ENCODE data around the gene TUBAL3.

The TUBAL3 gene

GRCh38 chr10:5404208-5405041, at the start of gene TUBAL3:
Gene TUBAL3 (minus strand): TSS chr10:5404828. CDS start chr10:5404792, 36 bp downstream.
- no peak for DNase-seq

- DNase-seq: no peak
These were observed 49.3 kb upstream of the TUBAL3 start for GRCh38 chr10:5453749-5454489.

- no peak for DNase-seq
These were observed 46.2 kb upstream of the TUBAL3 start for GRCh38 chr10:5450605-5451384.

GRCh38 chr10:5449823-5450222, 45.2 kb upstream of the TUBAL3 start:
- no peak for DNase-seq

- DNase-seq: no peak
These were observed 44.6 kb upstream of the TUBAL3 start for GRCh38 chr10:5449227-5449626.

GRCh38 chr10:5448333-5449001, 43.8 kb upstream of the TUBAL3 start:
- DNase-seq: no peak

- DNase-seq: no peak
These were observed 43.0 kb upstream of the TUBAL3 start for GRCh38 chr10:5447611-5448071.

- no peak for DNase-seq
These were observed 42.4 kb upstream of the TUBAL3 start for GRCh38 chr10:5447056-5447455.

GRCh38 chr10:5446390-5446926, 41.8 kb upstream of the TUBAL3 start:
- DNase-seq: peak; percentile 70

GRCh38 chr10:5445006-5445405, 40.4 kb upstream of the TUBAL3 start:
- DNase-seq: no peak

- no peak for DNase-seq
These were observed 38.8 kb upstream of the TUBAL3 start for GRCh38 chr10:5443429-5443828.

GRCh38 chr10:5442990-5443370, 38.4 kb upstream of the TUBAL3 start:
- no peak for DNase-seq

- DNase-seq: no peak
These were observed 37.7 kb upstream of the TUBAL3 start for GRCh38 chr10:5442065-5442989.

GRCh38 chr10:5441106-5441505, 36.5 kb upstream of the TUBAL3 start:
- DNase-seq: no peak

GRCh38 chr10:5440206-5440605, 35.6 kb upstream of the TUBAL3 start:
- DNase-seq: no peak

GRCh38 chr10:5435328-5435727, 30.7 kb upstream of the TUBAL3 start:
- no peak for DNase-seq

- peak; percentile 24 for DNase-seq
These were observed 29.6 kb upstream of the TUBAL3 start for GRCh38 chr10:5434017-5434753.

- no peak for DNase-seq
These were observed 28.6 kb upstream of the TUBAL3 start for GRCh38 chr10:5433182-5433581.

GRCh38 chr10:5428133-5428532, 23.5 kb upstream of the TUBAL3 start:
- no peak for DNase-seq

- no peak for DNase-seq
These were observed 20.1 kb upstream of the TUBAL3 start for GRCh38 chr10:5424751-5425150.

- no peak for DNase-seq
These were observed 19.1 kb upstream of the TUBAL3 start for GRCh38 chr10:5423771-5424170.

All from NCI-H2107 (cell line).